Inflammatory macrophage (primary cell): ENCODE results near the gene FASTKD1.
"Not testable (repeated sequence)": the region's sequence is repeated elsewhere in the genome, so short reads cannot be mapped to it uniquely, and the experiment has no call there.

ENCODE experiments used
- DNase-seq, 2 donors: peaks; one replicate each; pipeline ENCODE4 v3.0.0-alpha.2; 2020 to 2022

Gene FASTKD1

DNA sequence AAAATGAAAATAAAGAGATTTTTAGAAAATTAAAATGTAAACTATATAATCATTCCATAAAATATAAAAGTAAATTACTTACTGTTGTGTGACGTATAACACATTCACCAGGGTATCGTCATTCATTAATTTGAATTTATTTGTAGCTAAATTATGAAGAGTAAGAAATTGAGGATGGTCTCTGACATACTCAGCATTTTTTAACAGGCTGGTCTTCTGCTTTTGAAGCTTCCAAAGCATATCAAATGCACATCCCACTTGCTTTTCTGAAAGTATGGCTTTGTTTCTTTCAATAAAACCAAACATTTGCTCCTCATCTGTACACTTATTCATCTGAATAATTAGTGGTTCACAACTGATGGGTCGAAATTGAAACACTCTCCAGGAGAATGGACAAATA is 2.1 kb downstream of the FASTKD1 start:
- no peak for DNase-seq

- DNase-seq, result not testable (repeated sequence)
These were observed 2.9 kb downstream of the FASTKD1 start for GRCh38 chr2:169570752-169571151.

DNA sequence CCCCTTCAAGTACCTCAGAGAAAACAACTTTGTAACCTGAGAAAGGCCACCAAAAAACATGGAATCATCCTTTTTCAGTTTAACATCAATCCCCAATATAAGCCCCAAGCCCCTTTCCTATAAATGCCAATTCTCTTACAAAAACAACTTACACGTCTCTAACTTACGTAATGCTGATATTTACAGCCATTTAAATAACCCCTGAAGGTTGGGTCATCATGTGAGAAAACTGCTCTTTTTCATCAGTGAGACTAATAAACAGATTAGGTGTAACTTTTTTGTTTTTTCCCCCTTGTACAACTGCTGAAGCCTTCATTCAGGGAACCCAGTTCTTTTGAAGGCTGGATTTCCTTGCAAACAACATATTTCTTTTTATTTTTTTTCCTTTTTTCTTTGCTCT is 3.7 kb downstream of the FASTKD1 start:
- no peak for DNase-seq

GRCh38 chr2:169565686-169566085 is 8.0 kb downstream of the FASTKD1 start:
- DNase-seq, result no peak

- no peak for DNase-seq
These were observed 11.1 kb downstream of the FASTKD1 start for GRCh38 chr2:169562519-169562918.

- DNase-seq, result not testable (repeated sequence)
These were observed 11.6 kb downstream of the FASTKD1 start for GRCh38 chr2:169562084-169562483.

DNA sequence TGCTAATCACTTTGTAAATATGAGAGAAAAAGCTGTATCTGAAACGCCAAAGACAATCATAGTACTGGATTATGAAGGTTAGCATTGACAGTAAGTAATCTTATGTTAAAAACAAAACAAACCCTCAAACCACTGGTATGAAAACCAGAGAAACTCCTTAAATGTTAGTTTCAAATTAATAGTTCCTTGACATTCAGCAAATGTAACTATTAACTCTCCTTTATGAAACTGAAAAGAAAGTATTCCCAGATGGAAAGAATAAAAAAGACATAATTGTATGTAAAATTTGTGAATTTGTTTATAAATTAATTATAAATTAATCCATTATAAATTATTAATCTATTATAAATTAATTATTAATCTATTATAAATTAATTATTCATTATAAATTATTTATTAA is 12.3 kb downstream of the FASTKD1 start:
- peak in 1 of 2 donors; percentile 2 for DNase-seq

- DNase-seq, result no peak
These were observed 26.9 kb downstream of the FASTKD1 start for GRCh38 chr2:169546756-169547155.

GRCh38 chr2:169542433-169542832 is 31.2 kb downstream of the FASTKD1 start:
- no peak for DNase-seq

DNA sequence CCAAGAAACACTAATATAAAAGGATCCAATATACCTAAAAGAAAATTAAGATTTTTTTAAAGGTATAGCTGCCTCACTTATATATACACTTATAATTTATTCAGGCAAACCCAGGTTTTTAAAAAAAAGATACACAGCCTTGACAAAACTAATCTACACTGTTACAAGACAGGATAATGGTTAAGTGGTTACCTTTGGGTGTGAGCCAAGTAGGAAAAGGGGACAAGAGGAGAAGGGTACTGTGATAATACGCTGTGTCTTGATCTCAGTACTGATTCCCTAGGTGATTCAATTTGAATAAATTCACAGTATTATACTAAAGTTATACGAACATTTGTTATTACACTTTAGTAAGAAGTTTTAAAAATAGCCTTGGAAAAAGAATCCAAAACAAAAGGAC is 33.5 kb downstream of the FASTKD1 start:
- no peak for DNase-seq

DNA sequence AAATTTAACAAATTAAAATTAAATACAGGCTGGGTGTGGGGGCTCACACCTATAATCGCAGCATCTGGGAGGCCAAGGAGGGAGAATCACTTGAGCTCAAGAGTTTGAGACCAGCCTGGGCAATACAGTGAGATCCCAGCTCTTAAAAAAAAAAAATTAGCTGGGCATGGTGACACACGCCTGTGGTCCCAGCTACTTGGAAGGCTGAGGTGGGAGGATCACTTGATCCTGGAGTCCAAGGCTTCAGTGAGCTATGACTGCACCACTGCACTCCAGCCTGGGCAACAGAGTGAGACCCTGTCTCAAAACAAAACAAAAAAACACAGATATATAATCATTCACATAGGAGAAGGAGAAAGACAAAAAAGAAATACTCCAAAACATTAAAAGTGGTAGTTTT is 34.2 kb downstream of the FASTKD1 start:
- DNase-seq, result not testable (repeated sequence)

DNA sequence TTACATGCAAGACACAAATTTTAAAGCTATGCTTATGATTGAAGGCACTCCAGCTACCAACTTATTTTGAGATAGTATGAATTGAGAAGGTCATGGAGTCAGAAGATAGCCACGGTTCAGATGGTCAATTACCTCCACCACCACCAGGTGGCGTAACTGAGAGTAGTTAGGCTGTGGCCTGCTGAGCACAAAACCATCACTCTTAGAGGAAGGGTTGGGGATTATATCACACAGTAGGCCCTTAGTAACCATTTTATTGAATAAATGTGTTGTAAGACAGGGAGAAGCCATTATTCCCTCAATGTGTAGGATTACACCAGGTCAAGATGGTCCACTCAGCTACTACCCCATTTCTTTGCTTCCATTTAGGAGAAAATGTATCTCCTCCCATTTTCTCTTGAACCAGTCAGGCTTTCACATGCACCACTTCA is 45.4 kb downstream of the FASTKD1 start:
- peak; percentile 73 to 77 for DNase-seq

- no peak for DNase-seq
These were observed 47.2 kb downstream of the FASTKD1 start for GRCh38 chr2:169526451-169526850.

- DNase-seq, result no peak
These were observed 48.2 kb downstream of the FASTKD1 start for GRCh38 chr2:169525434-169525833.

GRCh38 chr2:169523681-169524080 is 50.0 kb downstream of the FASTKD1 start:
- DNase-seq, result no peak

GRCh38 chr2:169520896-169521295 is 52.8 kb downstream of the FASTKD1 start:
- DNase-seq, result no peak

DNA sequence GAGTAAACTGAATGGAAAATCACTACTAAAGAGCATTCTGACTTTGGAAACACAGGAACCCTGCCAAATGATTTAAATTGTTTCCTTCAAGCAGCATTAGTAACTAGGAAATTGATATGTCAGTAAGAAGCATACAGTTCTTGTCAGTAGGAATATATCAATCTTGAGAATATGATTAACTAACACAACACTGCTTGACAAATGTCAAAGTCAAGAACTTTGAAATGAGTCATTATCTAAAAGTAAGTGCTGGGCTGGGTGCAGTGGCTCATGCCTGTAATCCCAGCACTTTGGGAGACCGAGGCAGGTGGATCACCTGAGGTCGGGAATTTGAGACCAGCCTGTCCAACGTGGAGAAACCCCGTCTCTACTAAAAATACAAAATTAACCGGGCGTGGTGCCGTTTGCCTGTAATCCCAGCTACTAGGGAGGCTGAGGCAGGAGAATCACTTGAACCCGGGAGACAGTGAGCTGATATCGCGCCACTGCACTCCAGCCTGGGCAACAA is 57.1 kb downstream of the FASTKD1 start:
- not testable (repeated sequence) for DNase-seq

DNA sequence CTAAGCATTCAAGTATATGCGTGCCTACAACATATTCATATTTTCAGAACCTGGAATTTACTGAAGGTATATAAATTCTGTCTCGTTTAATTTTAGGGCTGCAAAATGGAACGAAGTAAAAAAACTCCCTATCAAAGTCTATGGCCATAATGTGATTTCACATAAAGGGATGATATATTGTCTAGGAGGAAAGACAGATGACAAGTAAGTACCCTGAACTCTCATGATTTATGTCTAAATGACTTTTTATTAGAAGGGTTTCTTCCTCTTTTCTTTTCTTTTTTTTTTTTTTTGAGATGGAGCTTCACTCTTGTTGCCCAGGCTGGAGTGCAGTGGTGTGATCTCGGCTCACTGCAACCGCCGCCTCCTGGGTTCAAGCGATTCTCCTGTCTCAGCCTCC is 58.9 kb downstream of the FASTKD1 start:
- DNase-seq, result not testable (repeated sequence)

- DNase-seq, result no peak
These were observed 59.7 kb downstream of the FASTKD1 start for GRCh38 chr2:169513926-169514325.

GRCh38 chr2:169513094-169513493 is 60.6 kb downstream of the FASTKD1 start:
- no peak for DNase-seq

- DNase-seq, result no peak
These were observed 61.1 kb downstream of the FASTKD1 start for GRCh38 chr2:169512525-169512924.

DNA sequence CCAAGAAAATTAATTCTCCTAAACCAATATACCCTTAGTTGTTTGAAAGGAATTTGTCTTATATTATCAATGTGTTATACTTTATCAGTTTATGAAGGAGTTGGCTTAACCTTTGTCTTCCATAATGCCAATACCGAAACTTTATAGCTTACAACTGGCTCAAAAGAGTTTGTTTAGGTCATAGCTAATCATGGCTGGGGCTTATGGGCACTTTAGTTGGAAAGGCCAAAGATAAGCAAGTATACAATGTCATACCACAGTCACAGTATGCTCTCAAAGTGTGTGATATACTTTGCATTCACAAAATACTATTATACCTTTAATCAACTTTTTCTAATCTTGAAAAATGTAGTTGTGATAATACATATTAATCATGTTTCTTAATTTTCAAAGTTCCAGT is 61.8 kb downstream of the FASTKD1 start:
- no peak for DNase-seq

DNA sequence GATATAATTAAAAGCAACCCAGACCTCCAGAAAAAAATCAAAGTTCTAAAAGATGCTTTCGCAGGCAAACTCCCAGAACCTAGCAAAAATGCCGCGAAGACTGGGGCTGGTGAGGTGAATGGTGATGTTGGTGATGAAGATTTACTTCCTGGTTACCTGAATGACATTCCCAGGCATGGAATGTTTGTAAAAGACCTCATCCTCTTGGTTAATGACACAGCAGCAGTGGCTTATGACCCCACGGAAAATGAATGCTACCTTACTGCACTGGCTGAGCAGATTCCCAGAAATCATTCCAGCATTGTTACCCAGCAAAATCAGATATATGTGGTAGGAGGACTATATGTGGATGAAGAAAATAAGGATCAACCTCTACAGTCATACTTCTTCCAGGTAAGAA is 63.2 kb downstream of the FASTKD1 start:
- DNase-seq, result no peak

- peak; percentile 18 to 32 for DNase-seq
These were observed 63.7 kb downstream of the FASTKD1 start for GRCh38 chr2:169509955-169510354.

DNA sequence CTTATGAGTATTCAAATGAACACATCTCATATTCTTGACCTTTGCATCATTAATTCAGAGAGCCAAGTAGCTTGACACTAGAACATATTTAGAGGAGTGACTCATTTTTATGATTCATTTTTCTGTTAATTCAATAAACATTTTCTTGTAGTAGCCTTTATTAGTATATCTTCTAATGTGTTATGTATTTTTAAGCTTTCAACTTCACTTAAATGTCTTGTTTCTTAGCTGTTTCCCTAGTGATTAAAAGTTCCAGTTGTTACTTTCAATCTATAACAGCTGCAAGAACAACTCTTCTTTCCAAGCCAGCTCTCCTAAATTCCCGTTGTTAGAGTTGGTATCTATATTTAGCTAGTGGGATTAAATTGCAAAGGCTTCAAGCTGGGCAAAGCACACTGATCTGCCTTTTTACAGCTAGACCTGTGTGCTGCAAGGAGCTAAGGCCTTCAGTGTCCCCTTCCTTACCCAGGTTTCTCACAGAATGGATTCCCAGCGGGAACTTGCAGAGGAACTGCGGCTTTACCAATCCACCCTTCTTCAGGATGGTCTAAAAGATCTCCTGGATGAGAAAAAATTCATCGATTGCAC is 64.3 kb downstream of the FASTKD1 start, which contains the start of gene KLHL41:
KLHL41 (plus strand) TSS at position 405 of the 588 bp plus-strand sequence; CDS start at position 482, 77 bp downstream.
- no peak for DNase-seq
